Right cardiac atrium (tissue), 5 donors: ENCODE data around the gene CHTF18. TPM values are rescaled to one million over a fixed set of nuclear protein-coding genes. Genes with fewer than 3 reads are reported as not detected.
A peak's percentile ranks its signal among the peaks of the same experiment; 100 is the strongest.
"Not testable (repeated sequence)": the region's sequence is repeated elsewhere in the genome, so short reads cannot be mapped to it uniquely, and the experiment has no call there.

ENCODE experiments used
- ATAC-seq, 2 donors: fragments of 200-7000 bp; cut with Tn5 transposase; one replicate each; pipeline versions ENCODE4 v1.8.0 to v1.9.1; 2020; ENCODE audit warnings: moderate library complexity in 2 of 2, mild to moderate bottlenecking in 1 of 2
- DNase-seq, 3 donors: peaks; one replicate each; pipeline ENCODE4 v3.0.0-alpha.2; 2020
- H3K27ac ChIP-seq: one replicate; pipeline ENCODE4 v1.5.1; 2013; ENCODE audit warnings: mild to moderate bottlenecking, low read length, control low read depth, moderate library complexity
- H3K27me3 ChIP-seq: one replicate; pipeline ENCODE4 v1.6.1; 2013; ENCODE audit not compliant: control insufficient read depth, insufficient read depth
- H3K4me1 ChIP-seq: one replicate; pipeline ENCODE4 v1.6.1; 2013; ENCODE audit warnings: low read length; ENCODE audit not compliant: control insufficient read depth, insufficient read depth
- H3K4me3 ChIP-seq: one replicate; pipeline ENCODE4 v1.5.1; 2013; ENCODE audit warnings: low read length, control low read depth
- H3K9me3 ChIP-seq: one replicate; pipeline ENCODE4 v1.6.1; 2013; ENCODE audit warnings: low read length; ENCODE audit not compliant: control insufficient read depth
- WGBS: extraction: QIAGEN DNeasy Blood & Tissue Kit; methylation state at CpG from one replicate; pipeline ENCODE4 v1.1.7; 2013; 5-methylcytosine and 5-hydroxymethylcytosine counted together
- intact Hi-C, 4 donors: fragments of 100-400 bp; cut with DNase I; formaldehyde crosslinking; loops; one replicate each; pipeline versions ENCODE4 v1.11.0 to v1.14.0; 2022 to 2023
- polyA plus RNA-seq: library from polyadenylated mRNA; stranded (reverse); fragments of 200-250 nt; gene quantifications from one replicate; pipeline ENCODE4 v1.2.3, GENCODE V29; 2013
- total RNA-seq, 4 donors: library from RNA; stranded (reverse); fragmentation: NEBNext Ultra II Directional; extraction: Animal tissue kit (Norgen Biotek cat#: 25700); gene quantifications; one replicate each; pipeline ENCODE4 v1.2.1, GENCODE V29; 2021
- donor health status: healthy with polysubstance abuse.
- donor health status: DM: no; HTN: yes; CAD: no.
- donor health status: DM: no; HTN: no; CAD: no.
- donor health status: DM: no; HTN: yes; CAD: no; lungs with severe emphysema.
- donor health status: DM: yes; HTN: yes; CAD: no.

CHTF18 gene
- total and polyA plus RNA-seq, 5 donors = 3.4 to 6.9 (median 4.5) TPM

DNA sequence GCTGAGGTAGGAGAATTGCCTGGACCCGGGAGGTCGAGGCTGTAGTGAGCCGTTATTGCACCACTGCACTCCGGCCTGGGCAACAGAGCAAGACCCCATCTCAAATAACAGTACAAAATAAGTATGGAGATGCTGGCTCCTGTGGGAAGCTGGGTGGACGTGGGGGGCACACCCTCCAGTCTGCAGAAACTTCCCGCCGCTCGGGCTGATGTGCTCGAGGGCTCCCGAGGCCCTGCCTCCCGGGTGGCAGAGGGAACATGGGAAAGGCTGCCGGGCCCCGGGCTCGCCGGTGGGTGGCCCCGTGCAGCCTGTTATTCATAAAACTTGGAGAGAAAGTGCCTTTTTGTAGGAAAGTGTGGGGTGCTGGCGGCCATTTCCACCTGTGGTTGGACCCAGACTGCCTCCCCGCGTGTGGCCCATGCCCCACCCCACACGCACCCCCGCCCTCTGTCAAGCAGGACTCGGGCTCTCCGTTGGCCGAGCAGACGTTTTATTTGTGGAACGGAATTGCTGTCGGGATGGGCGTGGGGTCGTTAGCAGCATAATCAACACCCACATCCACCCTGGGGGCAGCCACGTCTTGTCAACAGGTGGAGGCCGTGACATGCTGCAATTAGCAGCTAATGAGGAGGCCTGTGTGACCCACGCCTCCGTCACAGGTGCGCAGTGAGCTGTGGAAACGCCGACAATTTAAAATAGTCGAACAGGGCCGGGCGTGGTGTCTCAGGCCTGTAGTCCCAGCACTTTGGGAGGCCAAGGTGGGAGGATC, 40.3 kb upstream of the CHTF18 start:
- DNase-seq = peak in 1 of 3 donors; percentile 45
- intact Hi-C loops = no loop called here
- H3K4me3 ChIP-seq = no peak overlapping the region

GRCh38 chr16:749010-749409, 39.4 kb upstream of the CHTF18 start:
- WGBS = 78% methylated on average over 6 of the region's 6 CpGs

More for the DNA sequence above, 40.3 kb upstream of the CHTF18 start:
- Histone ChIP-seq H3K9me3 (no peaks in the 10 kb centered on the region), H3K27ac (no peak overlapping the region), H3K27me3 (no peaks in the 10 kb centered on the region), H3K4me1 (no peaks in the 10 kb centered on the region)
- no peak for ATAC-seq
- 80% methylated on average over 39 of the region's 39 CpGs for WGBS

GRCh38 chr16:750485-750884, 37.9 kb upstream of the CHTF18 start:
- no peak for ATAC-seq
- DNase-seq = peak in 1 of 3 donors; percentile 4
- Histone ChIP-seq H3K4me3 (no peak overlapping the region), H3K27me3 (no peaks in the 10 kb centered on the region), H3K27ac (no peak overlapping the region), H3K9me3 (no peaks in the 10 kb centered on the region), H3K4me1 (no peaks in the 10 kb centered on the region)
- WGBS = 52% methylated on average over 9 of the region's 9 CpGs
- intact Hi-C loops = no loop called here

More at GRCh38 chr16:749010-749409, 39.4 kb upstream of the CHTF18 start:
- H3K4me1 ChIP-seq = no peaks in the 10 kb centered on the region
- intact Hi-C loops = no loop called here
- no peak for ATAC-seq
- H3K9me3 ChIP-seq = no peaks in the 10 kb centered on the region
- no peak overlapping the region for H3K4me3 ChIP-seq
- no peak overlapping the region for H3K27ac ChIP-seq
- peak in 1 of 3 donors; percentile 29 for DNase-seq
- H3K27me3 ChIP-seq = no peaks in the 10 kb centered on the region

GRCh38 chr16:751152-752006, 37.0 kb upstream of the CHTF18 start:
- intact Hi-C loops = no loop called here
- DNase-seq (peak in 2 of 3 donors; percentile 68 to 75), ATAC-seq (peak; percentile 82 to 89)
- 53% methylated on average over 39 of the region's 39 CpGs for WGBS
- no peaks in the 10 kb centered on the region for H3K27me3 ChIP-seq
- no peak overlapping the region for H3K4me3 ChIP-seq
- H3K9me3 ChIP-seq = no peaks in the 10 kb centered on the region
- H3K4me1 ChIP-seq = no peaks in the 10 kb centered on the region
- H3K27ac ChIP-seq = no peak overlapping the region

DNA sequence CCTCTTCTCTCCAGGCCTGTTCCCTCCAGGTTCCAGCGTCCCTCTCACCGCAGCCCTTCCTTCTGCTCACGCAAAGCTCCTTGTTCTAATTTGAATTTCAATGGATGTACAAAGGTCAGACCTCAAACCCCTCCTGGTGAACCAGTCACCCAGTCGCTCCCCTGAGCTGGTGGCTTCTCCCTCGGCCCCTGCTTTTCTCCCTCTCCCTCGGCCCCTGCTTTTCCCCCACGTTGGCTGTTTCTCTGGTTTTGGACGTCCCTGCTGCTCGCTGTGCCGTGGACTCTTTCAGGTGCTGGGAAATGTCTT, 36.5 kb upstream of the CHTF18 start:
- no peaks in the 10 kb centered on the region for H3K4me1 ChIP-seq

GRCh38 chr16:754121-754607, 34.3 kb upstream of the CHTF18 start:
- H3K27ac ChIP-seq, H3K27me3 ChIP-seq, DNase-seq, intact Hi-C loops, H3K4me1 ChIP-seq, H3K4me3 ChIP-seq, H3K9me3 ChIP-seq, ATAC-seq: not testable (repeated sequence)
- 88% methylated on average over 11 of the region's 11 CpGs for WGBS

More for the DNA sequence above, 36.5 kb upstream of the CHTF18 start:
- Histone ChIP-seq H3K9me3 (no peaks in the 10 kb centered on the region), H3K4me3 (no peak overlapping the region), H3K27me3 (no peaks in the 10 kb centered on the region), H3K27ac (no peak overlapping the region)
- DNase-seq (no peak), ATAC-seq (no peak)
- 35% methylated on average over 10 of the region's 10 CpGs for WGBS
- intact Hi-C loops = no loop called here

- H3K27ac ChIP-seq = no peak overlapping the region
- no peak for ATAC-seq
These were observed 33.8 kb upstream of the CHTF18 start for GRCh38 chr16:754656-755055.

DNA sequence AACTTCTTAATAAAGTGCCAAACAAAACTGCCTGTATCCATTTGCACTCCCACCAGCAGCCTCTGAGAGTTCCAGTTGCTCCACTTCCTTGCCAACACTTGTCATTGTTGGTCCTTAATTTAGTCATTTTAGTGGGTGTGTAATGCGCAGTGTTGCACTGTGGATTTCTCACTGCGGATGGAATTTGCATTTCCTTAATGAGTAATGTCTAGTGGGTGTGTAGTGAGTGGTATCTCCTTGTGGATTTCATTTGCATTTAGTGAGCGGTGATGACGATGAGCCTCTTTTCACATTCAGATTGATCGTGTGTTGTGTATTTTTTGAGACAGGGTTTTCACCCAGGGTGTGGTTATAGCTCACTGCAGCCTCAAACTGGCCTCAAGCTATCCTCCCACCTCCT, 32.0 kb upstream of the CHTF18 start:
- no peaks in the 10 kb centered on the region for H3K4me1 ChIP-seq
- H3K27ac ChIP-seq = no peak overlapping the region
- 94% methylated on average over 5 of the region's 5 CpGs for WGBS
- no peak overlapping the region for H3K4me3 ChIP-seq
- ATAC-seq (no peak), DNase-seq (no peak)
- intact Hi-C loops = no loop called here
- H3K27me3 ChIP-seq = no peaks in the 10 kb centered on the region
- H3K9me3 ChIP-seq = no peaks in the 10 kb centered on the region

More at GRCh38 chr16:754656-755055, 33.8 kb upstream of the CHTF18 start:
- DNase-seq = peak in 1 of 3 donors; percentile 24
- Histone ChIP-seq H3K4me1 (no peaks in the 10 kb centered on the region), H3K9me3 (no peaks in the 10 kb centered on the region), H3K27me3 (no peaks in the 10 kb centered on the region), H3K4me3 (no peak overlapping the region)
- intact Hi-C loops = no loop called here
- WGBS = 62% methylated on average over 11 of the region's 11 CpGs

DNA sequence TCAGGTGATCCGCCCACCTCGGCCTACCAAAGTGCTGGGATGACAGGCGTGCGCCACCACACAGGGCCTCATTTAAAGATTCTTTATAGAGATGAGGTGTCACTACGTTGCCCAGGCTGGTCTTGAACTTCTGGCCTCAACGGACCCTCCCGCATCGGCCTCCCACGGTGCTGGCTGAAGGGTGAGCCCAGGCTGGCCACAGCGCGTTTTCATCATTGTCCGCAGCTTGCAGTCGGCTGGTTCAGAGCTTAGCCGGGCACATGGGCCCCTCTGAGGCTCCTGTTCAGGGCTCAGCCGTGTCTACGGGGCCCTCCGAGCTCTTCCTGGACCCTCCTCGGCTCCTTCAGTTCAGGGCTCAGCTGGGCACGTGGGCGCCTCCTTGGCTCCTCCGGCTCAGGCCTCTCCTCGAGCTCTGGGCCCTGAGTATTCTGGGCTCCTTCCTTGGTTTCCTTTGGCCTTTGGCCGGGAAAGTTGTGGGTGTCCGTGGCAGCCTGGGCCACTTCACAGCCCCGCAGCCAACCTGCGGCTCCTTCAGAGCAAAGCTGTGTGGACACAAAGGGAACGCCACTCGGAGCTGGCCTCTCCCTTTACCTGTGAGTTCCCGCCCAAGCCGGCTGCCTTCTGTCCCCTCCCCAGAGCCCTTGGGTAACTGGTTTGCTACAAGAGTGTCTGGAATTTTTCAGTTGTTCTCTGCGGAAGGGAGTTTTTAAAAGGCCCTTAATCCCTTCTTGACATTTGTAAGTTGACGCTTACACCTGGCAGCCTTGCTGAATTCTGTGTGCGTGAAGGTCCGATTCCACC, 29.1 kb upstream of the CHTF18 start:
- WGBS = 84% methylated on average over 34 of the region's 34 CpGs
- Histone ChIP-seq H3K27me3 (no peaks in the 10 kb centered on the region), H3K27ac (no peak overlapping the region), H3K4me3 (no peak overlapping the region), H3K4me1 (no peaks in the 10 kb centered on the region), H3K9me3 (no peaks in the 10 kb centered on the region)
- DNase-seq = peak in 1 of 3 donors; percentile 29
- intact Hi-C loops = no loop called here
- no peak for ATAC-seq

DNA sequence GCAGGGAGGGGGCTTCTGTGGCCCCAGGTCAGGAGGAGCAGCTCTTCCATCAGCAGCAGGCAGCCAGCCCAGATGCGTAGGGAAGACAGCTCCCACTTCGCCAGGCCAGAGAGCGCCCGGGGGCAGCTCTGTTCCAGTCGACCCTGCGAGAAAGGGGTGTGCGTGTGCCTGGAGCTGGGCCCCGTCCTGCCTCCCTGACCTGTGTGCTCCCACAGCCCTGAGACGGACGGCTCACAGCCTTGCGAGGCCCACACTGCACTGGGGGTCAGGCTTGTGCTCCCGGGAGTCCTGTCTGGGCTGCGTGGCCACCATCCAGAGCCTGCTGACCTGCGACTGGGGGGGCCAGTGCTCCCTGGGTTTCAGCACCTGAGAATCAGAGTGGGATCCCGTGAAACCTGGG, 28.4 kb upstream of the CHTF18 start:
- DNase-seq (peak in 2 of 3 donors; percentile 40 to 46), ATAC-seq (peak in 1 of 2 donors; percentile 10)
- 67% methylated on average over 15 of the region's 15 CpGs for WGBS
- H3K27me3 ChIP-seq = no peaks in the 10 kb centered on the region
- no peak overlapping the region for H3K27ac ChIP-seq
- no peaks in the 10 kb centered on the region for H3K9me3 ChIP-seq
- intact Hi-C loops = no loop called here
- H3K4me1 ChIP-seq = no peaks in the 10 kb centered on the region
- H3K4me3 ChIP-seq = no peak overlapping the region
